HepG2 (cell line): ENCODE results near the gene NATD1. TPM values are rescaled to one million over a fixed set of nuclear protein-coding genes. Genes with fewer than 3 reads are reported as not detected.

Experiments
- BCL3 ChIP-seq: sonication (generic); formaldehyde crosslinking; IDR thresholded peaks from 2 replicates; pipeline ENCODE4 v1.5.1; 2020; ENCODE audit warnings: mild to moderate bottlenecking, missing genetic modification reagents, moderate library complexity
- ZBTB40 ChIP-seq, 2 experiments: fragments of 450-650 bp in 1 of 2; sonication (generic) in 1 of 2; formaldehyde crosslinking in 1 of 2; IDR thresholded peaks; 2 replicates each; pipeline versions ENCODE4 v1.6.1 to v1.8.0; 2016 to 2022; ENCODE audit warnings: antibody characterized with exemption in 1 of 2, mild to moderate bottlenecking in 1 of 2, missing genetic modification reagents in 1 of 2
- ZNF121 ChIP-seq: sonication (generic); formaldehyde crosslinking; IDR thresholded peaks from 2 replicates; pipeline ENCODE4 v1.5.0; 2020; ENCODE audit warnings: mild to moderate bottlenecking, missing genetic modification reagents
- polyA plus RNA-seq, 8 experiments: library from polyadenylated mRNA; depleted of rRNA in 3 of 8; stranded (reverse) in 7 of 8; unstranded in 1 of 8; fragments of >200 nt; fragmentation: Illumina TruSeq in 4 of 8; extraction: Trizol in 4 of 8; gene quantifications; 2 replicates each; pipeline versions ENCODE4 v1.2.1 to v1.2.3, GENCODE V29; 2011 to 2016; ENCODE audit warnings: low read depth in 4 of 8, missing spikeins in 1 of 8, mixed read lengths in 1 of 8; ENCODE audit not compliant: insufficient read depth in 1 of 8
- total RNA-seq, 5 experiments: library from RNA; depleted of rRNA; stranded (reverse); fragments of >200 nt; fragmentation: Illumina TruSeq; extraction: Trizol; gene quantifications; 2 replicates each; pipeline ENCODE4 v1.2.3, GENCODE V29; 2016; ENCODE audit warnings: low read depth in 1 of 5

NATD1 gene
- total and polyA plus RNA-seq, 2 of the 13 experiments (the other 11 are each of a cell fraction or from before 2014, with no cell fraction given) = 0.31 to 2.3 TPM

- no peak for TF ChIP-seq ZBTB40 (IDR thresholded peaks at IDR 0.05)
- TF ChIP-seq ZBTB40 (CRISPR knock-in tag; IDR thresholded peaks at IDR 0.05) = no peak
- TF ChIP-seq ZNF121 (CRISPR knock-in tag) = no peak
- TF ChIP-seq BCL3 (CRISPR knock-in tag) = no peak
Observed at GRCh38 chr17:21217346-21217745, 35.9 kb downstream of the NATD1 start (continued).
